Fibroblast of villous mesenchyme (primary cell): ENCODE results near the gene LRIG2. TPM values are rescaled to one million over a fixed set of nuclear protein-coding genes. Genes with fewer than 3 reads are reported as not detected.

Experiments
- DNase-seq: peaks from one replicate; pipeline ENCODE4 v3.0.0-alpha.2; 2010; ENCODE audit warnings: low read depth
- H3K4me3 ChIP-seq: 2 replicates; pipeline ENCODE4 v1.5.1; 2011; ENCODE audit warnings: low read depth, mild to moderate bottlenecking, low read length
- CTCF ChIP-seq: IDR thresholded peaks from 2 replicates; pipeline ENCODE4 v1.5.1; 2012; ENCODE audit warnings: low read depth, mild to moderate bottlenecking, low read length; ENCODE audit not compliant: insufficient read depth
- total RNA-seq: library from RNA; depleted of rRNA; stranded (reverse); fragments of >200 nt; gene quantifications from 2 replicates; pipeline ENCODE4 v1.2.3, GENCODE V29; 2012

Gene LRIG2
- total RNA-seq, 1 donor, result 18.1 TPM

GRCh38 chr1:113168946-113169345 is 95.9 kb downstream of the LRIG2 start:
- no peak overlapping the region for H3K4me3 ChIP-seq
- DNase-seq, result no peak
- no peak for TF ChIP-seq CTCF

- TF ChIP-seq CTCF, result no peak
- no peak overlapping the region for H3K4me3 ChIP-seq
- no peak for DNase-seq
Measured at GRCh38 chr1:113169591-113169990, 96.6 kb downstream of the LRIG2 start.

- no peak for TF ChIP-seq CTCF
- no peak for DNase-seq
- H3K4me3 ChIP-seq, result no peak overlapping the region
Measured at GRCh38 chr1:113170519-113170918, 97.5 kb downstream of the LRIG2 start.

- DNase-seq, result no peak
- no peak overlapping the region for H3K4me3 ChIP-seq
Measured at GRCh38 chr1:113178106-113178505, 105.1 kb downstream of the LRIG2 start.

GRCh38 chr1:113178522-113178921 is 105.5 kb downstream of the LRIG2 start:
- no peak for TF ChIP-seq CTCF
- H3K4me3 ChIP-seq, result no peak overlapping the region
- DNase-seq, result no peak

More at GRCh38 chr1:113178106-113178505, 105.1 kb downstream of the LRIG2 start:
- no peak for TF ChIP-seq CTCF

Other genes starting within 250 kb of the LRIG2 start
- gene SLC16A1, start 117.0 kb upstream of the LRIG2 start, total RNA-seq, result 71.8 and 129 TPM in 2 replicates